T-helper 22 cell (primary cell): Measurements from ENCODE around the gene ETFB.
A peak's percentile ranks its signal among the peaks of the same experiment; 100 is the strongest.

Experiments used
- DNase-seq: peaks from one replicate; pipeline ENCODE4 v3.0.0-alpha.2; 2020; ENCODE audit warnings: low read depth

ETFB gene

GRCh38 chr19:51372649-51373504 lies 6.7 kb upstream of the ETFB start, which contains the start of gene NKG7:
Gene NKG7, minus strand, starts transcription at chr19:51372654. Its CDS starts 119 bp downstream, at chr19:51372535.
- peak; percentile 34 for DNase-seq

- no peak for DNase-seq
Measured at GRCh38 chr19:51372021-51372648, 5.9 kb upstream of the ETFB start.

GRCh38 chr19:51371186-51371690 lies 5.0 kb upstream of the ETFB start:
- DNase-seq, result no peak

- DNase-seq, result no peak
Measured at GRCh38 chr19:51370230-51370629, 4.0 kb upstream of the ETFB start.

- DNase-seq, result no peak
Measured at GRCh38 chr19:51368366-51369282, 2.4 kb upstream of the ETFB start, which contains the start of gene CLDND2. Gene CLDND2, minus strand, starts transcription at chr19:51369003. Its CDS starts 426 bp downstream, at chr19:51368577.

- DNase-seq, result peak; percentile 89
Measured at GRCh38 chr19:51367565-51368365, 1.6 kb upstream of the ETFB start.

GRCh38 chr19:51367255-51367564 lies 1.0 kb upstream of the ETFB start:
- DNase-seq, result no peak

- DNase-seq, result peak; percentile 91
Measured at GRCh38 chr19:51366389-51367254, 434 bp upstream of the ETFB start.

- no peak for DNase-seq
Measured at GRCh38 chr19:51365211-51365964, 800 bp downstream of the ETFB start.

GRCh38 chr19:51364200-51365106 lies 1.7 kb downstream of the ETFB start:
- DNase-seq, result no peak

- DNase-seq, result no peak
Measured at GRCh38 chr19:51361239-51361638, 4.9 kb downstream of the ETFB start.

GRCh38 chr19:51359294-51359693 lies 6.9 kb downstream of the ETFB start:
- DNase-seq, result no peak

GRCh38 chr19:51357952-51358351 lies 8.2 kb downstream of the ETFB start:
- DNase-seq, result no peak

- no peak for DNase-seq
Measured at GRCh38 chr19:51356159-51356801, 9.9 kb downstream of the ETFB start.

GRCh38 chr19:51354742-51355148 lies 11.4 kb downstream of the ETFB start:
- DNase-seq, result no peak

GRCh38 chr19:51354103-51354741 lies 12.0 kb downstream of the ETFB start:
- no peak for DNase-seq

GRCh38 chr19:51352783-51353360 lies 13.3 kb downstream of the ETFB start:
- DNase-seq, result no peak
